ENCODE results near the gene AGAP1.
A peak's percentile ranks its signal among the peaks of the same experiment; 100 is the strongest.

GRCh38 chr2:235669269-235669831 lies 175.5 kb downstream of the AGAP1 start:
- TF ChIP-seq CTCF (IDR thresholded peaks at IDR 0.05) (no peak), POLR2AphosphoS5 (IDR thresholded peaks at IDR 0.05) (peak; percentile 15), POLR2A (IDR thresholded peaks at IDR 0.05) (peak in 1 of 2 donors; percentile 11), EP300 (IDR thresholded peaks at IDR 0.05) (no peak)
